ENCODE measurements around the gene YY1.
"Not testable (repeated sequence)": the region's sequence is repeated elsewhere in the genome, so short reads cannot be mapped to it uniquely, and the experiment has no call there.

The YY1 gene

GRCh38 chr14:100295376-100296105, 56.6 kb downstream of the YY1 start:
- DNase-seq: no peak
- Histone ChIP-seq H3K36me3 (ENCODE audit: control insufficient read depth, insufficient read depth, low read length) (no peaks in the 10 kb centered on the region), H3K4me1 (ENCODE audit: control insufficient read depth, insufficient read depth, low read length, poor library complexity, severe bottlenecking) (no peaks in the 10 kb centered on the region), H3K27ac (ENCODE audit: insufficient read depth, low read length, poor library complexity, severe bottlenecking) (no peak overlapping the region), H3K27me3 (replicated peaks; ENCODE audit: control insufficient read depth, insufficient read depth, low read length, poor library complexity, severe bottlenecking) (no peaks in the 10 kb centered on the region), H3K4me3 (ENCODE audit: insufficient read depth, low read depth, low read length, poor library complexity, severe bottlenecking) (no peak overlapping the region), H3K9me3 (ENCODE audit: control insufficient read depth, low read length) (no peaks in the 10 kb centered on the region)

GRCh38 chr14:100296106-100296651, 57.2 kb downstream of the YY1 start:
- no peaks in the 10 kb centered on the region for H3K9me3 ChIP-seq (ENCODE audit: control insufficient read depth, low read length)
- H3K36me3 ChIP-seq (ENCODE audit: control insufficient read depth, insufficient read depth, low read length): no peaks in the 10 kb centered on the region
- no peak for DNase-seq
- H3K4me1 ChIP-seq (ENCODE audit: control insufficient read depth, insufficient read depth, low read length, poor library complexity, severe bottlenecking): no peaks in the 10 kb centered on the region
- H3K27ac ChIP-seq (ENCODE audit: insufficient read depth, low read length, poor library complexity, severe bottlenecking): no peak overlapping the region
- no peaks in the 10 kb centered on the region for H3K27me3 ChIP-seq (replicated peaks; ENCODE audit: control insufficient read depth, insufficient read depth, low read length, poor library complexity, severe bottlenecking)
- H3K4me3 ChIP-seq (ENCODE audit: insufficient read depth, low read depth, low read length, poor library complexity, severe bottlenecking): no peak overlapping the region

- H3K27me3 ChIP-seq (replicated peaks; ENCODE audit: control insufficient read depth, insufficient read depth, low read length, poor library complexity, severe bottlenecking); H3K27ac ChIP-seq (ENCODE audit: insufficient read depth, low read length, poor library complexity, severe bottlenecking); H3K4me3 ChIP-seq (ENCODE audit: insufficient read depth, low read depth, low read length, poor library complexity, severe bottlenecking); H3K4me1 ChIP-seq (ENCODE audit: control insufficient read depth, insufficient read depth, low read length, poor library complexity, severe bottlenecking); H3K9me3 ChIP-seq (ENCODE audit: control insufficient read depth, low read length); DNase-seq; H3K36me3 ChIP-seq (ENCODE audit: control insufficient read depth, insufficient read depth, low read length): not testable (repeated sequence)
These were observed 57.8 kb downstream of the YY1 start for GRCh38 chr14:100296729-100297128.

- no peaks in the 10 kb centered on the region for H3K9me3 ChIP-seq (ENCODE audit: control insufficient read depth, low read length)
- no peaks in the 10 kb centered on the region for H3K4me1 ChIP-seq (ENCODE audit: control insufficient read depth, insufficient read depth, low read length, poor library complexity, severe bottlenecking)
- no peak overlapping the region for H3K27ac ChIP-seq (ENCODE audit: insufficient read depth, low read length, poor library complexity, severe bottlenecking)
- no peak for DNase-seq
- H3K27me3 ChIP-seq (replicated peaks; ENCODE audit: control insufficient read depth, insufficient read depth, low read length, poor library complexity, severe bottlenecking): no peaks in the 10 kb centered on the region
- no peaks in the 10 kb centered on the region for H3K36me3 ChIP-seq (ENCODE audit: control insufficient read depth, insufficient read depth, low read length)
- H3K4me3 ChIP-seq (ENCODE audit: insufficient read depth, low read depth, low read length, poor library complexity, severe bottlenecking): no peak overlapping the region
These were observed 58.7 kb downstream of the YY1 start for GRCh38 chr14:100297320-100298300.

- H3K4me1 ChIP-seq (ENCODE audit: control insufficient read depth, insufficient read depth, low read length, poor library complexity, severe bottlenecking): no peaks in the 10 kb centered on the region
These were observed 59.8 kb downstream of the YY1 start for GRCh38 chr14:100298551-100299237.

GRCh38 chr14:100299238-100299560, 60.3 kb downstream of the YY1 start:
- Histone ChIP-seq H3K27ac (ENCODE audit: insufficient read depth, low read length, poor library complexity, severe bottlenecking) (no peak overlapping the region), H3K27me3 (replicated peaks; ENCODE audit: control insufficient read depth, insufficient read depth, low read length, poor library complexity, severe bottlenecking) (no peaks in the 10 kb centered on the region), H3K4me1 (ENCODE audit: control insufficient read depth, insufficient read depth, low read length, poor library complexity, severe bottlenecking) (no peaks in the 10 kb centered on the region), H3K36me3 (ENCODE audit: control insufficient read depth, insufficient read depth, low read length) (no peaks in the 10 kb centered on the region), H3K9me3 (ENCODE audit: control insufficient read depth, low read length) (no peaks in the 10 kb centered on the region), H3K4me3 (ENCODE audit: insufficient read depth, low read depth, low read length, poor library complexity, severe bottlenecking) (no peak overlapping the region)
- DNase-seq: no peak

More at GRCh38 chr14:100298551-100299237, 59.8 kb downstream of the YY1 start:
- Histone ChIP-seq H3K9me3 (ENCODE audit: control insufficient read depth, low read length) (no peaks in the 10 kb centered on the region), H3K4me3 (ENCODE audit: insufficient read depth, low read depth, low read length, poor library complexity, severe bottlenecking) (no peak overlapping the region), H3K36me3 (ENCODE audit: control insufficient read depth, insufficient read depth, low read length) (no peaks in the 10 kb centered on the region), H3K27ac (ENCODE audit: insufficient read depth, low read length, poor library complexity, severe bottlenecking) (no peak overlapping the region), H3K27me3 (replicated peaks; ENCODE audit: control insufficient read depth, insufficient read depth, low read length, poor library complexity, severe bottlenecking) (no peaks in the 10 kb centered on the region)
- DNase-seq: no peak

GRCh38 chr14:100302616-100303015, 63.7 kb downstream of the YY1 start:
- Histone ChIP-seq H3K27me3 (replicated peaks; ENCODE audit: control insufficient read depth, insufficient read depth, low read length, poor library complexity, severe bottlenecking) (no peaks in the 10 kb centered on the region), H3K4me3 (ENCODE audit: insufficient read depth, low read depth, low read length, poor library complexity, severe bottlenecking) (no peak overlapping the region), H3K9me3 (ENCODE audit: control insufficient read depth, low read length) (no peaks in the 10 kb centered on the region), H3K4me1 (ENCODE audit: control insufficient read depth, insufficient read depth, low read length, poor library complexity, severe bottlenecking) (peaks cover 19% of the 10 kb centered on the region), H3K36me3 (ENCODE audit: control insufficient read depth, insufficient read depth, low read length) (no peaks in the 10 kb centered on the region), H3K27ac (ENCODE audit: insufficient read depth, low read length, poor library complexity, severe bottlenecking) (no peak overlapping the region)
- no peak for DNase-seq

- no peak overlapping the region for H3K4me3 ChIP-seq (ENCODE audit: insufficient read depth, low read depth, low read length, poor library complexity, severe bottlenecking)
- no peak for DNase-seq
- no peaks in the 10 kb centered on the region for H3K36me3 ChIP-seq (ENCODE audit: control insufficient read depth, insufficient read depth, low read length)
- H3K9me3 ChIP-seq (ENCODE audit: control insufficient read depth, low read length): no peaks in the 10 kb centered on the region
- no peaks in the 10 kb centered on the region for H3K27me3 ChIP-seq (replicated peaks; ENCODE audit: control insufficient read depth, insufficient read depth, low read length, poor library complexity, severe bottlenecking)
- H3K27ac ChIP-seq (ENCODE audit: insufficient read depth, low read length, poor library complexity, severe bottlenecking): no peak overlapping the region
- peaks cover 19% of the 10 kb centered on the region for H3K4me1 ChIP-seq (ENCODE audit: control insufficient read depth, insufficient read depth, low read length, poor library complexity, severe bottlenecking)
These were observed 64.2 kb downstream of the YY1 start for GRCh38 chr14:100303179-100303578.

GRCh38 chr14:100303925-100304324, 65.0 kb downstream of the YY1 start:
- no peak overlapping the region for H3K27ac ChIP-seq (ENCODE audit: insufficient read depth, low read length, poor library complexity, severe bottlenecking)
- no peak for DNase-seq
- no peaks in the 10 kb centered on the region for H3K9me3 ChIP-seq (ENCODE audit: control insufficient read depth, low read length)
- no peaks in the 10 kb centered on the region for H3K36me3 ChIP-seq (ENCODE audit: control insufficient read depth, insufficient read depth, low read length)
- no peak overlapping the region for H3K4me3 ChIP-seq (ENCODE audit: insufficient read depth, low read depth, low read length, poor library complexity, severe bottlenecking)
- H3K4me1 ChIP-seq (ENCODE audit: control insufficient read depth, insufficient read depth, low read length, poor library complexity, severe bottlenecking): peaks cover 19% of the 10 kb centered on the region
- H3K27me3 ChIP-seq (replicated peaks; ENCODE audit: control insufficient read depth, insufficient read depth, low read length, poor library complexity, severe bottlenecking): no peaks in the 10 kb centered on the region
